IPS-11a (cell line): ENCODE measurements around the gene MAP2K2.

Experiments used
- H3K4me3 ChIP-seq: one replicate; pipeline ENCODE4 v1.5.1; 2013; ENCODE audit warnings: low read depth, low read length, control low read depth

MAP2K2 gene

DNA sequence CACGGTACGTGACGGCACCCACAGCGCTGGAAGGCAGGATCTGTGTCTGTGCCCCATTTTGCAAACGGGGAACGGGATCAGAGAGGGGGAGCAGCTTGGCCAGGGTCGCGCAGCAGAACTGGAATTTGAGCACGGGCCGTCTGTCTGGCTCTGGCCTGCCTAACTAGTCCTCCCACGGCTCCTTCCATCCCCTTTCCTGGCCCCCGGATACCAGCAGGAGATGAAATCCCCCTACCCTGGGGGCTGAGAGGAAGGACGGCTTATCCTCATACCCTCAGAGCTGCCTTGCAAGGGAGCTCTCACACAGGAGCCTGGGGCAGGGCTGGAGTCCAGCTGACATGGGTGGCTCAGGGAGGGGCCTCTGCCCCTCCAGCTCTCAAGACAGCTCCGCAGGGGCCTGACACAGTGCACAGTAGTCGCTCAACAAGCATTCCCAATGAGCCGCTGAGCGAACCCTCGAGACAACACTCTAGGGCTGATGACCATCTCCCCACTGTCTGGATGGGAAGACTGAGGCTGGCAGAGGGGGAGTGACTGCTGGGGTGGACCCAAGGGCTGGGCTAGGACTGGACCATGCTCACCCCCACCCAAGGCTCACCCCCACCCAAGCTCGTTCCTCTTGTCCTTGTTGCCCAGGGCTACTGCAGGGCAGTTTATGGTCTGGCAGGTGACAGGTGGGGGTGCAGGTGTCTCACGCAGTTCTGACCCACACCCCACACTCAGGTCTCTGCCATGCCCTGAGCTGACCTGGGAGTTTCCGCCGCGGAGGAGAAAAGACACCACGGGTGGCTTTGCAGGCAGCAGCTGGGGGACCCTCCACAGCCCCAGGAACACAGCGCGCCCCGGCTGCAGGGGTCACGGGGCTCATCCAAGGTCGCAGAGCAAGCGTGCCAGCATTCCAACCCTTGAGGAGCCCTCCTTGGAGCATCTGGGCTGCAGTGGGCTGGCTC is 61.2 kb downstream of the MAP2K2 start:
- no peak overlapping the region for H3K4me3 ChIP-seq

DNA sequence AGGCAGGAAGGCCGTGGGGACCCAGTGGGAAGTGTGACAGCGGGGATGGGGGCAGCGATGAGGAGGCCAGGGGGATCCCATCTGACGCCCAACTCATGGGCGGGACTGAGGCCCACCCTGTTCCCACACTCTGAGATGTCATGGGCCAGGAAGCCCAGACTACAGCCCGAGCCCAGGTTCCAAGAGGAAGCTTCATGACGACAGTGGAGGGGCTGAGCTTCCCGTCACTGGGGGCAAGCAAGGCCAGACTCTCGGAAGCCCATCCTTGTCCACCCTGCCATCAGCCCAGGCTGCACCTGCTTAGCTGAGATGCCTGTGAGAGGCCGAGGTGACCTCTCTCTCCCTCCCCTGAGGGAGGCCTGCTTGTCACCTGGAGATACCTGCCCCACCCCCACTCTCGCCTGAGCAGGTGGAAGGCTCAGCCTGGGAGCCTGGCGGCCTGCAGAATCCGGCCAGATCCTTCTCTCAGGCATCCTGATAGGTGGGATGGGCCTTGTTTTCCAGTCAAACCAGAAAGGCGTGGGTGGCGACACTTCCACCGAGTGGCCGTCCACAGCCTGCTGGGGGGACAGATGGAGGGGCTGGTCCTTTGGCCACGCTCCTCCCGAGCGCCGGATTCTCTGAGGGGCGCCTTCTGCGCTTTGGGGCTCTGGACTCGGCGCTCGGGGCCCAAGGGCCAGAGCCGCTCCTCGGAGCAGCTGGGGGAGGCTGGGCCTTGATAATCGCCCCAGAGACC is 62.1 kb downstream of the MAP2K2 start:
- no peak overlapping the region for H3K4me3 ChIP-seq

DNA sequence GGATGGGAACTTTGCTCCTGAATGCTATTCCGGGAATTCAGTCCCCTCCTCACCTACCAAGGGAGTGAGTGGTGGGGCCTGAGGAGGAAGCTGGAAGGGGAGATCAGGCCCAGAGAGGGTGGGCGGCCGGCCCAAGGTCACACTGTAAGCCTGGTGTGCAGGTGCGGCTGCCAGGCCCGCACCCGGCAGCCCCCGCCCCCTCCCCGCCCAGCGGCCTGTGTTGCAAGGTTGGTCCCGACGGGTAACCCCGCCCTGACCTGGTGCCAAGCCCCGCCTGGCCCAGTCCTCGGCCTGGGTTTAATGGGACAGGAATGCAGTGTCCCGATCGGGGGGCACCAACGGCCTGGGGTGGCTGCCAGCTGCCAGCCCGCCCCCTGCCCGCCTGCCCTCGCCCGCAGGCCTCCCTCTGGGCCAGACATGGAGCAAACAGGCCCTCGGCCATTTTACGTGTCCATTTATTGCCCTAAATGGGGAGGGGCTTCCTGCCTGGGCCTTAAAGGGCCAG is 62.7 kb downstream of the MAP2K2 start:
- no peak overlapping the region for H3K4me3 ChIP-seq

DNA sequence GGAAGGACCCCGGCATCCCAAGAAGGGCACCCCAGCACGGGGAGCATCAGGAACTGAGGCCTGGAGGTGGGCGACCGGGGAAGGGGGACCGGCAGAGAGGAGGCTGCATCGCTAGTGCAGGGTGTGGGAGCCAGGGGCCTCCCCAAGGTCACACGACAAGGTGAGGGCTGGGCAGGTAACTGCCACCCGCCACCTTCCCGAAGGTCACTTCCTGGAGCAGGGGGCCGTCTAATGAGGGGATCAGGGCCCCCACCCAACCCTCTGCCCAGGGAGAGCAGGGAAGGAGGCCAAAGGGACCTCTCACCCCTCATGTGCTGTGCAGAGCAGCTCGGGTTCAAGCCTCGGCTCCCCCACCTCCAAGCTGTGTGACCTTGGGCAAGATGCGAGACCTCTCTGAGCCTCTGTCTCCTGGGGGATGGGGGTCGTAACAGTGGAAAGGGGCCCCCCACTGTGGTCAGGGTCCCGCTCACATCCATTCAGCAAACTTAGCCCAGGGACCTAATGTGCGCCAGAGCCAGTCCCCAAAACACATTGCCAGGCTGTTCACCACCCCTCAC is 63.2 kb downstream of the MAP2K2 start:
- H3K4me3 ChIP-seq, result no peak overlapping the region

DNA sequence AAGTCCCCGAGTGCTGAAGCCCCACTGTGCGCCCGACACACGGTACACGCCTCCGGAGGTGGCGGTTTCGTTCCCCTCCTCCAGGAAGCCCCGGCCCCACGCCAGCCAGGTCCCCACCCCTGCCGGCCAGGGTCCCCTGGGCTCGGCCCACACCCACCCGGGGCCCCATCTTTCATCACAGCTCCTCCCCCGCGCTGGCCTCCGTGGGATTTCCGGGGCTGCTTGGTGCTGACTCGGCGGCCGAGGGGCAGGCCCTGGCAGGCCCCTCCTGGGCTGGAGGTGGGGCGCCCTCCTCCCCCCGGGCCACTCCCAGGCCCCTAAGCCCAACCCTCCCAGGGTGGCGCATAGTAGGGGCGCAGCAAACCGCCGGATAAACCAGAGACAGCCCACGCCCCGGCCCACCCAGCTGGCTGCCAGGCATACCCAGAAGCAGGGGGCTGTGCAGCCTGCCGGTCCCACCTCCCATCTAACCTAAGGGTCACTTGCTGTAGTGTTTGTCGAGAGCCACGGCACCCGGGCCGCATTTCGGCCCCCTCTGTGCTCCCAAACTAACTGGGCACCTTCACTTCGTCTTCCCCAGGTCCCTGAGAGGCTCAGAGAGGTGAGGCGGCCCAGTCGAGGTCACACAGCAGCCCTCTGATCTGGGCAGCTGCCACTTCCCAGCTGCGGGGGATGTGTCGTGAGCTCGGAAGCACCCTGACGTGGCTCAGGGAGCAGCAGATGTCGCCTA is 63.9 kb downstream of the MAP2K2 start:
- H3K4me3 ChIP-seq, result no peak overlapping the region

DNA sequence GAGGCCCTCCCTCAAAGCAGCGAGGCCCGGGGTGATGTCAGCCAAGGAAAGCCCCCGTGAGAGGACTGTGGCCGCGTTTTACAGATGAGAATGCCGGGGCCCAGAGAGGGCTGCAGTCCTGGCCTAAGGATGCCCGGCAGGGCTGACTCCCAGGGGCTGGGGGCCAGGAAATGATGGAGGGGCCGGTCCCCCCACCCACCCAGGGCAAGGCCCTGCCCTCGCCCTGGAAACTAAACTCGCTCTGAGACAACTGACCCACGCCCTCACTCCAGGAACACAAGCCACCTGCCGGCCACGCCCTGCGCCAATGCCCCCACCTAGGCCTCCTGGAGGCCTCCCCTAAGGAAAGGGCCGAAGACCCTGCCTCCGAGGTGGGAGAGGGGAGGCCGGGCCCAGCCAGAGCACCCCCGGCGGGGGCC is 64.5 kb downstream of the MAP2K2 start:
- H3K4me3 ChIP-seq, result no peak overlapping the region

DNA sequence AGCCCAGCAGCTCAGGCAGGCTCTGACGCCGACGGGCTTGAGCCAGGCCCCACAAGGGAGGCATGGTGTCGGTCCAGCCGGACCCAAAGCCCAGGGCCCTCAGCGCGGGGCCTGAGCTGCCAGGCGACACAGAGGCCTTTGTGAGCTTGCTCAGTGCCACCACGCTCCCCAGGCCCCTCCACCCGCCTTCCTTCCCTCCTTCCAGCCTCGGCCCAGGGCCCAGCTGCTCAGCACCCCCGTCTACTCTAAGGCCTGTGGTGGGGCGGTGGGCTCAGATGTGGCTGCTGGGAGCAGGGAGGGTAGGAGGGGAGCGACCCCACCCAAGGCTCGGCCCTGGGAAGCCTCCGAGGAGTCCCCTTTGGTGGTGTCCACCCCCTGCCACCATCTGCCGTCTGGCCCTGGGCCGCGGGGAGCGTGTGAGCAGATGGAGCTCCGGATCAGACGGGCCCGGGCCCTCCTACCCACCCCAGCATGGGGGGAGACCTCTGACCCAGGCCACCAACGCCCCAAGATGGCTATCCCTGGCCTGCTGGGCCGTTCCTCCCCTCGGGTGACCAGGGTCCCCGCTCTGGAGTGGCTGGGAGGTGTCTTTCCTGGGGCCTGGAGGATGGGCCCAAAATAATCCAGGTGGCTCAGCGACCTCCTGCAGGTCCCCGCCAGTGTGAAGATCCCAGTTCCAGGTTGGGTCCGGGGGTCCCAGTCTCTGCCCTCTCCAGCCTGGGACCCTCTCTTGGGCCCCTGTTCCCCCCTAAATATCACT is 65.0 kb downstream of the MAP2K2 start:
- H3K4me3 ChIP-seq, result no peak overlapping the region

DNA sequence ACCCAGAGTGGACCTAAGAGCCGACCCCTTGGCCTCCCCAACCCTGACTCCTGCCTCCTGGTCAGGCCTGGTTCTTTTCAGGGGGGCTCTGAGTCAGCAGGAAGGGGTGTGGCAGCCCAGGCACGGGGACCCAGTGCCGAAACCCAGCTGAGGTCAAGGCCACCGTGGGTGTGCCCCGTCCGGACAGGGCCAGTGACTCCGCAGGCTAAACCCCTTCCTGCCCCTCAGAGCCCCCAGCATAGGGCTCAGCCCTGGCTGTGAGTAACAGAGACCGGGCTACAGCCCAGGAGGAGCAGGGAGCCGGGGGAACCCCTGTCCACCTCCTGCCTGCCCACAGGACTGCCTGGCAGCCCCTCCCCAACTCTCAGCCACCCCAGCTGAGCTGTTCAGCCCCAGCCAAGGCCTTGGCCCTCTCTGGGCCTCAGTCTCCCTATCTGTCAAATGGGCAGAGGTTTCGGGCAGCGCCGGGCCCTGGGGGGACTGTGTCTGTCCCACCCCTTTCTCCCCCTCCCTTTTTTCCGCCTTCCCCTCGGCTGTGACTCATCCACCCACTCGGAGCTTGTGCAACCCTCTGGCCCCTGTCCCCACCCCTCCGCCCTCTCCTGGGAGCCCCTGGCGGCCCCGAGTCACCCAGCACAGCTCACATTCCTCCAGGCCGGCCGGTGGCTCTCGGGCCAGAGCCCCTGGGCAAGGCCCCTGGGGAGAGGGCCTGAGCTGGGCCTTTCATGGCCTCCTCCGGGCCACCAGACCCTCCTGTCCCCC is 65.8 kb downstream of the MAP2K2 start:
- no peak overlapping the region for H3K4me3 ChIP-seq

DNA sequence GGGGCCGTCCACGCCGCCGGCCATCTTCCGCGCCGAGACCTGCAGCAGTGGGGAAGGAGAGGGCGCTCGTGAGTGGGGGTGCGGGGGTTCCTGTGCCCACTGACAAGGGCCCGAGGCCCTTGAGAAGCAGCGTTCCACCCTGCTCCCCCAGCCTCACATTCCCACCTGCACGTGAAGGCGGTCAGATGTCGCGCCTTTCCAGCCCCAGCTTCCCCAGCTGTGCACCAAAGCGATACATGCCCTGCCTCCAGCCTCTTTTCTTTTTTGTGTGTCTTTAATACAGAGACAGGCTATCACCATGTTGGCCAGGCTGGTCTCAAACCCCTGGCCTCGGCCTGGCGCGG is 68.7 kb downstream of the MAP2K2 start:
- no peak overlapping the region for H3K4me3 ChIP-seq

DNA sequence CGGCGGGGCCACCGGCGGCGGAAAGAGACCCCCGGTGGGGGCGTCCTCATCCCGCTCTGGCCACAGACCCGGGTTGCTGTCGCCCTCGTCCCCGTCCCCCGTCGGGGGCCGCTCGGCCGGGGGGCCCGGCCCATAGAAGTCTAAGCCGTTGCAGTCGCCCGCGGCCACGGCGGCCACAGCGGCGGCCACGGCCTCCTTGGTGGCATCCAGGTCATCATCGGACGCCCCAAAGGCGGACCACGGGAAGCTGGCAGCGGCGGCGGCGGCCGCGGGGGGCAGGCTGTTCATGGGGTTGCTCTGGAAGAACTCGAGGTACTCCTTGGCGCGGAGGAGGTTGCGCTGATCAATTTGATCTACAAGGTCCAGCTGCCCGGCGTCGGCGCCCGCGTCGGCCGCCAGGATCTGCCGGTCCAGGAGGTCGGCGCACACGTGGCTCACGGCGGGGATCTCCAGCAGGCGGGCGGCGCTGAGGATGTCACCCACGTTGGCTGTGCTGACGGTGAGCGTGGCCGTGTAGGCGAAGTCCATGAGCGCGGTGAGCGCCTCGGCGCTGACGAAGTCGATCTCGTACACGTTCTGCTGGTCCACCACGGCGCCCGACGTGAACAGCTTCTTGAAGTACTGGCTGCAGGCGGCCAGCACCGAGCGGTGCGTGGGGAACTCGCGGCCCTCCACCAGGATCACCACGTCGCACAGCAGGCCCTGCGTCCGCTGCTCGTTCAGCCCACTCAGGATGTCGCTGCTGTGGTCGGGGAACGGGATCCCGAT is 69.3 kb downstream of the MAP2K2 start:
- no peak overlapping the region for H3K4me3 ChIP-seq

DNA sequence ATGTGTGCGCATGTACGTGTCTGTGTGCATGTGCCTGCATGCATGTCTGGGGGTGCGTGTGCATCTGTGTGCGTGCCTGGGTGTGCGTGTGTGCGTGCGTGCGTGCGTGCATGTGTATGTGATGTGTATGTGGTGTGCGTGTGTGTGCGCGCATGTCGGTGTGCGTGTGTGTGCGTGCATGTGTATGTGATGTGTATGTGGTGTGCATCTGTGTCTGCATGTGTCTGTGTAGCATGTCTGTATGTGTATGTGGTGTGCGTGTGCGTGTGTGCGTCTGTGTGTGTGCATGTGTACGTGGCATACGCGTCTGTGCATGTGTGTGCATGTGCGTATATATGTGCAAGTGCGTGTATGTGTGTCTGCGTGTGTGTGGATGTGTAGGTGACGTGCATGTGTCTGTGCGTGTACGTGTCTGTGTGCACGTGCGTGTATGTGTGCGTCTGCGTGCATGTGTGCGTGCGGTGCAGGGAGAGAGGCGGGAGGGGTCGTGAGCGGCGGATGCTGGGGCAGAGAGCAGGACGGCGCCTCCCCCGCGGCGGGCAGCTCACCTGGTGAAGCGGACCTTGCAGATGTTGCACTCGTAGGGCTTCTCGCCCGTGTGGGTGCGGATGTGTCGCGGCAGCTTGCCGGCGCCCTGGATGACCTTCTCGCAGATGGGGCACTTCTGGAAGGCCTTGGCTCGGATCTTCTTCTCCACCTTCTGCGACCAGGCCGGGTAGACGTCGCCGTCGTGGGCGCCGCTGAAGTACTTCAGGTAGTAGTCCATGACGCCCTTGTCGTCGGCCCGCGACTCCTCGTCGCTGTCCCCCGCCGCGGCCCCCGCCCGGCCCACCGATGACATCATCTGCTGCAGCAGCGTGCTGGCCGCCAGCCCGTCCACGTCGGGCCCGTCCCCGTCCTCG is 70.2 kb downstream of the MAP2K2 start:
- no peak overlapping the region for H3K4me3 ChIP-seq

DNA sequence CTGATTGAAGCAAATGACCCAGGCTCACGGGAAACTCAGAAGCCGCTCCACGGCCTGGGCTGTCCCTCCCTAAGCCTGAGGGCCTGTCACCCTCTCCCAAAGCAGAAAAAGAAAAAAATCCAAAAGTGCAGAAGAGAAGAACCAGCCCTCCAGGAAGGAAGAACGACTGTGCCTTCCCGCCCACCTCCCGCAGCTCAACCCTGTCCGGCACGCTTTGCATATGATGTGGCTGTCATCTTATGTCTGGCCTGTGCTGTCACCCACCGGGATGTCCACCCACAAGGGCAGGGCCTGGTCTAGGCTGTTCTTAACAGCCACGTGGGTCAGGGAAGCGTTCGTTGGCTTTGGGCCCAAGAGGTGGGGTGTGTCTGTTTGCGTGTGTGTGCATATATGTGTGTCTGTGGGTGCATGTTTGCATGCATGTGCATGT is 70.9 kb downstream of the MAP2K2 start:
- H3K4me3 ChIP-seq, result no peak overlapping the region

DNA sequence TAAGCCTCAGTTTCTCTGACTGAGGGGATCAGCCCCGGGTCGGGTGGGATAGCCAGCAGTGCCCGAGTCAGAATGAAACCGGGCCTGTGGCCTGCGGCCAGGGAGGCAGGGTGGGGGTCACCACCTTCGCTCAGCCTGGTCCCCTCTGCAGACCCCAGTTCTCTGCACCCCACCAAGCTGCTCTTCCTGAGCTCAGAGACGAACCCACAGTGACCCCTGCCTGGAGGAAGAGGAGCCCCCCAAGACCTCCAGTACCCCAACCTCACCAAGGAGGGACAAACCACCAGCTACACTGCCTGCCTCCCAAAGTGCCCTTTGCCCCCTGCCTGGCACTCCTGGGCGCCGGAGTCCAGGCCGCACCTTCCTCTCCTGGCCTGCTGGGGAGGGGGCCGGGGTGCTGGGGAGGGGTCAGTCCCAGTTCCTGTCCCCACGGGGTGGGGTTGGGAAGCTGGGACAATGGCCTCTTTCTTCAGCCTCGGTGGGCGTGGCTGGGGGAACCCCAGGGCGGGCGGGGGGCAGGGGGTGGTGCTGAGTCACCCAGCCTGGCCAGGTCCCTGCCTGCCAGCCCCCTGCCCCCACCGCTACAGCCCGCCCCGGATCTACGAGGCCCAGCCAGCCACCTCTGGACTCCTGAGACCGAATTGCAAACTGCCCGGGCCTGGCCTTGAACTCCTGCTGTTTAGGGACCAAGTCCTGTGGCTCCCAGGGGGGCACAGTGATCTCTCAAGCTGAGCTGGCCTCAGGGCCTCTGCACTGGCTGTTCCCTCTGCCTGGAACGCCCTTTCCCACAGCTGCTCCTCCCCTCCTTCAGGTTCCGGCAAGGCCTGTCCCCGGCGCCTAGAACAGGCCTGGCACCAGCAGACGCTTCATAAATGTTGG is 71.6 kb downstream of the MAP2K2 start:
- no peak overlapping the region for H3K4me3 ChIP-seq

DNA sequence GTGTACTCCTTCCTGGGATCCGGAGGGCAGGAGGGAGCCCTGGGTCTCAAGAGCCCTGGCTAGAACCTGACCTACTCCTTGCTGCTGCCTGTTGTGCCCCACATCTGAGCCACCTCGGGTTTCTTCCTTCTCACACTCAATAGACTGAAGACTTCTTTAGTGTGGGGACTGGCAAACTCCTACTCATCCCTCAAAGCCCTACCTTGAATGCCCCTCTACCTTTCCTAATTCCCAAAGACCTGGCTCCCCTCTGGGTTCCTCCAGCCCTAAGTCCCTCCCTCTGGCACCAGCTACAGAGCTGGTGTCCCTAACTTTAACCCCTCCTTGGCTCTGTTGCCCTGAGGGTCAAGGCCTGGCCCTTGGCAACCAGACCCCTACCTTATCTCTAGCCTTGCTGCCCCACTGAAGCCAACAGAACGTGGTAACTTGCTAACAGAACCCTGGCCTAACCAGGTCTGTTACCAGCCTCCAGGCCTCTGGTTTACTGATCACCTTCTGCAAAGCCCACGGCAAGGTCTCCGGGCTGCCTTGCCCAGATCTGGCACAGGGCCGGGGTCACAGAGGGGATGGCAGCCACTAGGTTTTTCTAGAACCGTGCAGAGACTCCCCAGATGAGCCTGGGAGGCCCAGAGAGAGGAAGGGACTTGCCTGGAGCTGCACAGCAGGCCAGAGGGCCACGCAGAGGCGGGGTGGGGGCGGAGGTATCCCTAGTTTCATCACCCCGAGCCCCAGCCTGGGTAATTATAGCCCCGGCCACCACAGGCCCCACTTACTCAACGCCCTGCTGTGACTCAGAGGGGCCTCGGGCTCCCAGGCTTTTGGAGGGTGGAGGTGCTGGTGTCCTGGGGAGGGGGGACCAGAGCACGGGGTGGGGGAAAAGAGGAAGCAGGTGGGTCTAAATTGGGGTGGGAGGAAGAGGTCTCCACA is 72.5 kb downstream of the MAP2K2 start:
- H3K4me3 ChIP-seq, result no peak overlapping the region

DNA sequence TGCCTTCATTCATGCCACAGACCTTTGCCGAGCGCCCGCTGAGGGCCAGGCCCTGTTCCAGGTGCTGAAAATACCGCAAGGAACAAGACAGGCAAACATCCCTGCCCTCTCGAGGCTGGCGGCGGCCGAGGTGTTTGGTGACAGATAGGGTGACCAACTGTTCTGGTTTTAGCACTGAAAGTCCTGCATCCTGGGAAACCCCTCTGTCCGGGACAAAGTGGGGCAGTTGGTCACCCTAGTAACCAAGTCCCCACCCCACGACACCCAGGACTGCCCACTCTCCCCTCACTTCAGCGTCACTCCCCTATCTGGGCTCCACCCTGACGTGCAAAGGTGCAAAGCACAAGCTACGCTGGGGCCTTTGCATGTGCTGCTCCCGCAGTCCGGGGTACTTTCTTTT is 74.5 kb downstream of the MAP2K2 start:
- no peak overlapping the region for H3K4me3 ChIP-seq
